ENCODE measurements around the gene TBC1D2. TPM values are rescaled to one million over a fixed set of nuclear protein-coding genes. Genes with fewer than 3 reads are reported as not detected.

TBC1D2 gene
- total RNA-seq, 4 donors from 2014 or later, result 2.5 to 10.9 (median 7.5) TPM

DNA sequence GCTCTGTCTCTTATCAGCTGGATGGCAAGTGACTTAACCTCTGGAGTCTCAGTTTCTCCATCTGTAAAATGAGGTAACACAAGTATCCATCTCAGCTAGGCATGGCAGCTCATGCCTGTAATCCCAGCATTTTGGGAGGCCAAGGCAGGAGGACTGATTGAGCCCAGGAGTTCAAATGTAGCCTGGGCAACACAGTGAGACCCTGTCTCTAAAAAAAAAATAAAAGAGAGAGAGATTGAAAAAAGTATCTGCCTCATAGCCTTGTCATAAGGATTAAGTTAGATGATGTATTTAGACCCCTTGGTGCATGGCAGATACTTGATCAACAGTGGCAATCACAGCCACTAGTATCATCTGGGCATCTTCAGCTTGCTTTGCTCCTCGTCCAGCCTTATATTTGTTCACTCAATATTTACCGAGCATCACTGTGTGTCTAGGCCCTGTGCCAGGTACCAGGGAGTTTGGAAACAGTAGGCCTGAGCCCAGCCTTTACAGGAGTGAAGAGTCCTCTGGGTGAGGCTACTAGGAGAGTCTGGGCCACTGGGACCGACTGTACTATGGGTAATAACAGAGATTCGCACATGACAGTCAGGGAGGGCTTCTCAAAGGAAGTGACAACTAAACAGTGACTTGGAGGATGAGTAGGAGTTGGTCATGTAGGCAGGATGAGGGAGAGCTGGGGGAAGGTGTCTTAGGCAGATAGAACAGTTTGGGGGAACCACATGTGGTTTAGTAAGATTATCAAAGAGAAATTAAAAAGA is 97.2 kb downstream of the TBC1D2 start:
- no peaks in the 10 kb centered on the region for H3K4me1 ChIP-seq
- H3K27ac ChIP-seq, result no peak overlapping the region
- H3K9me3 ChIP-seq, result no peaks in the 10 kb centered on the region
- DNase-seq, result no peak
- no peaks in the 10 kb centered on the region for H3K36me3 ChIP-seq
- H3K27me3 ChIP-seq, result no peaks in the 10 kb centered on the region
- no peak overlapping the region for H3K4me3 ChIP-seq
- intact Hi-C loops (cut with DNase I; ENCODE audit: low total_unique reads), result no loop called here
- TF ChIP-seq, protein P1, sequence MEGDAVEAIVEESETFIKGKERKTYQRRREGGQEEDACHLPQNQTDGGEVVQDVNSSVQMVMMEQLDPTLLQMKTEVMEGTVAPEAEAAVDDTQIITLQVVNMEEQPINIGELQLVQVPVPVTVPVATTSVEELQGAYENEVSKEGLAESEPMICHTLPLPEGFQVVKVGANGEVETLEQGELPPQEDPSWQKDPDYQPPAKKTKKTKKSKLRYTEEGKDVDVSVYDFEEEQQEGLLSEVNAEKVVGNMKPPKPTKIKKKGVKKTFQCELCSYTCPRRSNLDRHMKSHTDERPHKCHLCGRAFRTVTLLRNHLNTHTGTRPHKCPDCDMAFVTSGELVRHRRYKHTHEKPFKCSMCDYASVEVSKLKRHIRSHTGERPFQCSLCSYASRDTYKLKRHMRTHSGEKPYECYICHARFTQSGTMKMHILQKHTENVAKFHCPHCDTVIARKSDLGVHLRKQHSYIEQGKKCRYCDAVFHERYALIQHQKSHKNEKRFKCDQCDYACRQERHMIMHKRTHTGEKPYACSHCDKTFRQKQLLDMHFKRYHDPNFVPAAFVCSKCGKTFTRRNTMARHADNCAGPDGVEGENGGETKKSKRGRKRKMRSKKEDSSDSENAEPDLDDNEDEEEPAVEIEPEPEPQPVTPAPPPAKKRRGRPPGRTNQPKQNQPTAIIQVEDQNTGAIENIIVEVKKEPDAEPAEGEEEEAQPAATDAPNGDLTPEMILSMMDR (IDR thresholded peaks at IDR 0.05), result no peak
- TF ChIP-seq POLR2A (IDR thresholded peaks at IDR 0.05), result no peak

DNA sequence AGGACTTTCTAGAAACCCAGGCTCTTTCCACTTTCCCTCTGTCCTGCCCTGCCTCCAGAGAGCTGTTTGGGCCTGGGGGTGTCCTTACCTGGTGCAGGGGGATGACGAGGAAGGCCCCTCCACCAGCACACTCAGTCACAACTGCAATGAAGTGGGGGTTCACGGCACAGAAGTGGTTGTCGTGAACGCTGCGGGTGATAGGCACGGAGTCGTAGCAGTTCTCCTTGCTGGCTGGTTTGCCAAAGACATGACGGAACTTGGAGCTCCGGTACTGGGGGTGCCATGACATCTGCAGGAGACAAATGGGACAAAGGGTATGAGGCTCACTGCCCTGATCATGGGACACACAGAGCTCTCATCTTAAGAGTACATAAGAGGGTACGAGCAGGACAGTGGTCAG is 98.1 kb downstream of the TBC1D2 start:
- no peak overlapping the region for H3K27ac ChIP-seq
- H3K9me3 ChIP-seq, result no peaks in the 10 kb centered on the region
- no peak for TF ChIP-seq POLR2A (IDR thresholded peaks at IDR 0.05)
- TF ChIP-seq, protein P1 (IDR thresholded peaks at IDR 0.05), result no peak
- H3K4me3 ChIP-seq, result no peak overlapping the region
- intact Hi-C loops (cut with DNase I; ENCODE audit: low total_unique reads), result no loop called here
- DNase-seq, result no peak
- H3K27me3 ChIP-seq, result no peaks in the 10 kb centered on the region
- no peaks in the 10 kb centered on the region for H3K4me1 ChIP-seq
- no peaks in the 10 kb centered on the region for H3K36me3 ChIP-seq

DNA sequence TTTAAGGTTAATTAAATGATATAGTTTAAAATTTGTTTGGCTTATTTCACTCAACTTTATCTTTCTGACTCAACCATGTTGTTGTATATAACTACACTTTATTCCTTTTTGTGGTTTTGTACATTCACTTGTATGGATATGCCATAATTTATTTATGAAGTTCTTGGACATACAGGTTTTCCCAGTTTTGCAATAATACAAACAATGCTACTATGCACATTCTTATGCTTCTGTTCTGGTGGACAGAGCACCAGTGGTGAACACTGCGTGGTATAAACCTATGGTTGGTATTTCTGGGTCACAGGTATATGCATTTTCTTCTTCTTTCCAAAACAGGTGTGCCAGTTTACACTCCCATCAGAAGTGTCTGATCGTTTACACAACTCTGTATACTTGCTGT is 100.8 kb downstream of the TBC1D2 start:
- DNase-seq, result no peak
- TF ChIP-seq, protein P1 (IDR thresholded peaks at IDR 0.05), result no peak
- no peak for TF ChIP-seq POLR2A (IDR thresholded peaks at IDR 0.05)
- Histone ChIP-seq H3K4me1 (no peaks in the 10 kb centered on the region), H3K9me3 (no peaks in the 10 kb centered on the region), H3K27ac (no peak overlapping the region), H3K27me3 (no peaks in the 10 kb centered on the region), H3K36me3 (no peaks in the 10 kb centered on the region), H3K4me3 (no peak overlapping the region)
- intact Hi-C loops (cut with DNase I; ENCODE audit: low total_unique reads), result no loop called here

DNA sequence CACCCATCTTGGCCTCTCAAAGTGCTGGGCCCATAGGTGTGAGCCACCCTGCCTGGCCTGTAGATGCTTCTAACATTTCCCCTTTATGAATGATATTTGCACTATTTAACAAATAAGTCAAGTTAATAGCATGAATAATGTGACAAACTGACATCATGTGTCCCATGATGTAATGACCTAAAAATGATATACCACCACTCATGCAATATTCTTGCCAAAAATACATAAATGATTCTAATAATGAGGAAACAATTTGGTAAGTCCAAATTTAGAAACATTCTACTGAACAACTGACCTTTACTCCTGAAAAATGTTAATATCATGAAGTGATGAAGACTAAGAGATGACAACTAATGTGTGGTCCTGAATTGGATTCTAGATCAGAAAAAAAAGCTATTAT is 102.9 kb downstream of the TBC1D2 start:
- Histone ChIP-seq H3K4me1 (no peaks in the 10 kb centered on the region), H3K4me3 (no peak overlapping the region), H3K27ac (no peak overlapping the region), H3K27me3 (no peaks in the 10 kb centered on the region), H3K9me3 (no peaks in the 10 kb centered on the region), H3K36me3 (no peaks in the 10 kb centered on the region)
- no peak for TF ChIP-seq POLR2A (IDR thresholded peaks at IDR 0.05)
- TF ChIP-seq, protein P1 (IDR thresholded peaks at IDR 0.05), result no peak
- intact Hi-C loops (cut with DNase I; ENCODE audit: low total_unique reads), result no loop called here
- DNase-seq, result no peak

DNA sequence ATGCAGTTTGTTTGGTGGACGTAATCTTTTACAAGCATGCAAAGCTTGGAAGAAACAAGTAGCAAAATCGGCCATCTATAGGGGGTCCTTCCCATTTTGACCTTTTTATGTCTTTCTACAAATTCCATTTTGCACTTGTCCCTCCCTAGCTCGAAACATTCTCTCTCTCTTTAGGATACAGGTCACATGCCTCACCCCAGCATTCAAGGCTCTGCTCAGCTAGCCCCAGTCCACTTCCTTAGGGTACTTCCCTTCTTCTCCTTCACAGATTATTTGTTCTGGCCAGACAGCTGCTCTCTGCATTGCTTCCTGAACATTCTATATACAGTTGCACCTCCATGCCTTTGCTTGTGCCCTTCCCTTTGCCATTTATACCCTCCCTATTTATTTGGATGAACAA is 104.7 kb downstream of the TBC1D2 start:
- Histone ChIP-seq H3K36me3 (no peaks in the 10 kb centered on the region), H3K27ac (no peak overlapping the region)

More for the DNA sequence above, 104.7 kb downstream of the TBC1D2 start:
- TF ChIP-seq, protein P1 (IDR thresholded peaks at IDR 0.05), result no peak
- TF ChIP-seq POLR2A (IDR thresholded peaks at IDR 0.05), result no peak
- intact Hi-C loops (cut with DNase I; ENCODE audit: low total_unique reads), result no loop called here
- no peaks in the 10 kb centered on the region for H3K27me3 ChIP-seq
- no peaks in the 10 kb centered on the region for H3K9me3 ChIP-seq
- no peaks in the 10 kb centered on the region for H3K4me1 ChIP-seq
- DNase-seq, result no peak
- no peak overlapping the region for H3K4me3 ChIP-seq

Data from uterus (tissue), 4 donors.